RPMI7951 (cell line): ENCODE measurements around the gene PTGS1. TPM values are rescaled to one million over a fixed set of nuclear protein-coding genes. Genes with fewer than 3 reads are reported as not detected.

Source experiments
- DNase-seq: peaks from one replicate; pipeline ENCODE4 v3.0.0-alpha.2; 2012; ENCODE audit warnings: low read depth
- total RNA-seq: library from RNA; depleted of rRNA; stranded (reverse); fragments of >200 nt; shearing (Covaris generic); gene quantifications from 2 replicates; pipeline ENCODE4 v1.2.3, GENCODE V29; 2014

Gene PTGS1
- total RNA-seq, 1 experiment from 2014 or later: 11.5 TPM

DNA sequence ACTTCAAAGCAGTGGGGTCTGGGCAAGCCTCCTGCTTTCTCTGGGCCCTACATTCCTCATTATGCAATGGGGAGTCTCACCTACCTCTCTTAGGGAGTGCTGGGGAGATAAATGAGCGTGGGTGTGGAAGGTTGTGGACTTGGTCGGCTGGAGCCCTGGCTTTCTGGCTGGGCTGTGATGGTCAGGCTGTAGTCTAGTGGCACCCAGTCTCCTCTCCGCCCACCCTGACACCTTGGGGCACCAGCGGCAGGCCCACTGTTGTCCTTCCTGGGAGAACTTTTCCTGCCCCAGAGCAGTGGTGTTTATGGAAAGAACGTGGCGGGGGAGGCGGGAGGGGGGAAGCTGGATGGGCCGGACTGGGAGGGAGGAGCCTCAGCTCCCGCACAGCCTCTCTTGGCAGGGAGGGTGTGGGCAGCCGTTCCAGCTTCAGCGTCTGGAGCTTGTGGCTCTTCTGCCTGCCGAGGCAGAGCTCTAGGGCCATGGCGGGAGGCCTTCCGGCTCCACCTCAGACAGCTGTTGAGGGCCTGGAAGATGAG, 4.1 kb downstream of the PTGS1 start:
- DNase-seq: peak; percentile 74

- DNase-seq: no peak
Measured at GRCh38 chr9:122376796-122377195, 6.0 kb downstream of the PTGS1 start.

DNA sequence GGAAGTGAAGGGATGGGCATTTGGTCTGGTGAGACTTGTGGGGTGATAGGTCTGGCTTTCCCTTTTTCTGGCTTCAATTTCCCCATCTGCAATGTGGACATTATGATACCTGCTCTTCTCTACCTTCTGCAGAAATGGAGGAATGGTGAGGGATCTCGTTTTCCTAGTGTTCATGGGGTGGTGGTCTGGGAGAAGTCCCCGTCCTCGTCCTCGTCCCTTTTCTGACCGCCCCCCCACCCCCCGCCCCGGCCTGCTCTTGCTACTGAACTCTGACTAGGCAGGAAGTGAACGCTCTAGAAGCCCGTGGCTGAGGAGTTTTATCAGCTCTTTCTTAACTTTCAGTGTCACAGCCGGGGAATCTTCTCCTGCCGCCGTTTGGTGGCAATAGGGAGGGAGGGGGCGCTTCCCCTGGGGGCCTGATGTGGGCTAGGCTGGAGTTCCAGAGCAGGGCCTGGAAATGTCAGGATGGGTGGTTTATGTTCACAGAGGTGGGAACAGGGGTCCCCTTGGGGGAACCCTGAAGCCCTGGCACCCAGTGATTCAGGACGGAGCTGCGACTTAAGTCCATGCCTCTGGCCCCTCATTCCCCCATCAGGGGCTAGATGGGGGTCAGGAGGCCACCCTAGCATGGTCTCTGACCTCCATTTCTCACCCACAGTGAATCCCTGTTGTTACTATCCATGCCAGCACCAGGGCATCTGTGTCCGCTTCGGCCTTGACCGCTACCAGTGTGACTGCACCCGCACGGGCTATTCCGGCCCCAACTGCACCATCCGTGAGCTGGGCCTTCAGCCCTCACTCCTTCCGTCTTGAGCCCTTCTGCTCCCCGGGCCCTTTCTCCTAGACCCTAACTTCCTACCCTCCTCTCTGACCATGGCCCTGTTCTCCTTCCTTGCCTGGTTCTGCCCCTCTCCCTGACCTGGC, 6.7 kb downstream of the PTGS1 start:
- no peak for DNase-seq

DNA sequence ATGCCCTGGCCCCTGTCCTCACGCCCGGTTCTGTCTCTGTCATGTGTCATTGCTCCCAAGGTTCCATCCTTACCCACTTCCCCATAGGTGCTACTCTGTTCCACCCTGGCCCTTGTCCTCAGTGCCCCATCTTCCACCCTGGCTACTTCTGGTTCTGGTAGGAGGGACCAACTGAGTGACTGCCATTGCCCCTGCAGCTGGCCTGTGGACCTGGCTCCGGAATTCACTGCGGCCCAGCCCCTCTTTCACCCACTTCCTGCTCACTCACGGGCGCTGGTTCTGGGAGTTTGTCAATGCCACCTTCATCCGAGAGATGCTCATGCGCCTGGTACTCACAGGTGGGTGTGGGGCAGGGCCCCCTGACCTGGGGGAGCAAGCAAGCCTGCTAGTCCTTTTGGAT, 7.4 kb downstream of the PTGS1 start:
- DNase-seq: no peak

- DNase-seq: no peak
Measured at GRCh38 chr9:122379340-122379739, 8.5 kb downstream of the PTGS1 start.

GRCh38 chr9:122380293-122380692, 9.5 kb downstream of the PTGS1 start:
- DNase-seq: no peak

GRCh38 chr9:122381206-122381950, 10.6 kb downstream of the PTGS1 start:
- no peak for DNase-seq

DNA sequence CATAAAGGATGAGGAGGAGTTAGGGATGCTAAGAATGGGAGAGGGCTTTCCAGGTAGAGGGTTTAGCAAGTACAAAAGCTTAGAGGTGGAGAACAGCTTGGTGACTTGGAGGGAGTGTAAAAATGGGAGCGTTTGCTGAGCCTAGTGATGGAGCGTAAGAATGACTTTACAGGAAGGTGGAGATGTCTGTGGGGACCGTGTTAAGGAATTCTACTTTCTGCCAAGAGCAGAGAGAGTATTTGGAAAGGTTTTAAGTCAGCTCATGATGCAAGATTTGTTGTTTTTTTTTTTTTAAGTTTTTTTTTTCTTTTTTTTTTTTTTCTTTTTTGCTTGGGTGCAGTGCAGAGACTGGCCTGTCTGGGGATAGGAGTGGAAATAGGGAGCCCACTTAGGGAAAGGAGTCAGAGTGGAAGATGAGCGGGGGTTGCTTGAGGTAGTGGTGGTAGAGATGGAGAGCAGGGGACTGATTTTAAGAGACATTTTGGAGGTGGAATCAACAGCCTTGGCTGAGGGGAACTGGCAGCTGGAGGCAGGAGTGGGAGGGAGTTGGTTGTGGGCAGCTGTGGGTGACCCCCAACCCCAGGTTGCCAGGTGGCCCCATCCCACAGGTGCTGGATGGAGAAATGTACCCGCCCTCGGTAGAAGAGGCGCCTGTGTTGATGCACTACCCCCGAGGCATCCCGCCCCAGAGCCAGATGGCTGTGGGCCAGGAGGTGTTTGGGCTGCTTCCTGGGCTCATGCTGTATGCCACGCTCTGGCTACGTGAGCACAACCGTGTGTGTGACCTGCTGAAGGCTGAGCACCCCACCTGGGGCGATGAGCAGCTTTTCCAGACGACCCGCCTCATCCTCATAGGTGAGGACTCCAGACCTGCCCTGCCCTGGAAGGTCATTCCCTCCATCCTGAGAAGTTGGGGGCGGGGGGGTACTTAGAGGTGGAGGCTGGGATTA, 12.4 kb downstream of the PTGS1 start:
- DNase-seq: no peak

DNA sequence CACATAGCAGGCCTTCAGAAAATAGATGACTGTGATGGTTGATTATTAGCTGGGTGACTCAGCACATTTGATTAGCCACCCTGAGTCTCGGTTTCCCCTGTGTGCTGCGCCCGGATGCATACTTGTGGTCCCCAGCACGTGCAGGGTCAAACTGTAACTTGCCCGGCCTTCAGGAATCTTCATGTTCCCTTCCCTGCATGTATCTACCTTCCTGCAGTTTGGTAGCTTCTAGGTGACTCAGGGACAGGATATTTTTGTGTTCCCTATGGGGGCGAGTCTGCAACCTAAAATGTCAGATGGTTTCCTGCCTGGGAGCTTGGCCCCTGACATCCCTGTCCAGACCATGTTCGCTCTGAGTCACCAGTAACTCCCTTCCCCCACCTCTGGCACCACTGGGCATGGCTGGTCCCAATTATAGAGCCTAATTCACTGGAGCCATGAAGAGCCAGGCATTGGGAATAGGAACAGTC, 13.2 kb downstream of the PTGS1 start:
- peak; percentile 87 for DNase-seq

- DNase-seq: peak; percentile 40
Measured at GRCh38 chr9:122386311-122386872, 15.6 kb downstream of the PTGS1 start.

- no peak for DNase-seq
Measured at GRCh38 chr9:122387536-122387935, 16.7 kb downstream of the PTGS1 start.

DNA sequence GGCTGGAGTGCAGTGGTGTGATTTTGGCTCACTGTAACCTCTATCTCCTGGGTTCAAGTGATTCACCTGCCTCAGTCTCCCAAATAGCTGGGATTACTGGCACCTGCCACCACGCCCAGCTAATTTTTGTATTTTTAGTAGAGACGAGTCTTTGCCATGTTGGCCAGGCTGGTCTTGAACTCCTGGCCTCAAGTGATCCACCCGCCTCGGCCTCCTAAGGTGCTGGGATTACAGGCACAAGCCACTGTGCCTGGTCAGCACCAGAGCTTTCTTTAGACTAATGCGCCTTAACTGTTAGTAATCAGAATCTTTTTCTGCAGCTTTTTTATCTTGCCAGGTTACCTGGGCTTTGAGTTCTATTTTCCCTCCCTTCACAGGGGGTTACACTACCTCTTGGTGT, 18.4 kb downstream of the PTGS1 start:
- DNase-seq: no peak

DNA sequence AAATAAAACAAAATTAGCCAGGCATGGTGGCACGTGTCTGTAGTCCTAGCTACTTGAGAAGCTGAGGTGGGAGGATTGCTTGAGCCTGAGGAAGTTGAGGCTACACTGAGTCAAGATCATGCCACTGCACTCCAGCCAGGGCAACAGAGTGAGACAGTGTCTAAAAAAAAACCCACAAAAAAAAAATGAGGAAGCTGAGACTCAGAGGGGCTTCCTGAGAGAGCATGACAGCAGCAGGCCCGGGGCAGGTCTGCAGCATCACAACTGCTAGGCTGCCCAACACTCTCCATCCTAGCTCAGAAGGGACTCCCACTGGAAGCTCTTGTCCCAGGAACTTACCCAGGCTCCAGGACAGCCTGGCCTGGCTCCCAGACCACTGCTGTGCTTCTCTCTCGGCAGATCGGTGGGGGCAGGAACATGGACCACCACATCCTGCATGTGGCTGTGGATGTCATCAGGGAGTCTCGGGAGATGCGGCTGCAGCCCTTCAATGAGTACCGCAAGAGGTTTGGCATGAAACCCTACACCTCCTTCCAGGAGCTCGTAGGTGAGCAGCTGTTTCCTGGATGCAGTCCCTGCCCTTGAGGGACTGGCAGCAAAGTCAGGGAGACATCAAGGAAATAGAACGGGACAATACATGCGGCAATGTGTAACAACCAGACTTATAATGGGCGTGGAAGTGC, 19.1 kb downstream of the PTGS1 start:
- DNase-seq: peak; percentile 46

GRCh38 chr9:122392284-122392683, 21.5 kb downstream of the PTGS1 start:
- DNase-seq: no peak

GRCh38 chr9:122392714-122393113, 21.9 kb downstream of the PTGS1 start:
- DNase-seq: no peak

DNA sequence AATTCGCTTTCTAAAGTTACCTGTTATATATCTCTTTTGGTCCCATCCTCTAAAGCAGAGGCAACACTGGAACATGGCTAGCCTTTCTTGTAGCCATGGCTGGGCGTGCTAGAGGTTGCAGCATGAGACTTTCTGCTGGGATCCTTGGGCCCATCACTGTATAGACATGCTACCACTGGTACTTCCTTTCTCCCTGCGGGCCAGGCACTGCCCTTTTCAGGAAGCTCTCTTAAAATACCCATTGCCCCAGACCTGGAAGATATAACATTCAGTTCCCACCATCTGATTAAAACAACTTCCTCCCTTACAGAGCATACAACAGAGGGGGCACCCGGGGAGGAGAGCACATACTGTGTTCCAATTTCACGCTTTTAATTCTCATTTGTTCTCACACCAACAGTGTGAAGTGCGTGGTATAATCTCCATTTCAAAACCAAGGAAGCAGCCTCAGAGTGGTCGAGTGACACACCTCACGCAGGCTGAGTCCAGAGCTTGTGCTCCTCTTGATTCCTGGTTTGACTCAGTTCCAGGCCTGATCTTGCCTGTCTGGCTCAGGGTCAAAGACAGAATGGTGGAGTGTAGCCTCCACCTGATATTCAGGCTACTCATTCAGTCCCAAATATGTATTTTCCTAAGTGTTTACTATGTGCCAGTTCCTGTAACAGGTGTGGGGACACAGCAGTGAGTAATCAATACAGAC, 22.6 kb downstream of the PTGS1 start:
- no peak for DNase-seq

GRCh38 chr9:122394265-122395125, 23.7 kb downstream of the PTGS1 start:
- DNase-seq: peak; percentile 90

DNA sequence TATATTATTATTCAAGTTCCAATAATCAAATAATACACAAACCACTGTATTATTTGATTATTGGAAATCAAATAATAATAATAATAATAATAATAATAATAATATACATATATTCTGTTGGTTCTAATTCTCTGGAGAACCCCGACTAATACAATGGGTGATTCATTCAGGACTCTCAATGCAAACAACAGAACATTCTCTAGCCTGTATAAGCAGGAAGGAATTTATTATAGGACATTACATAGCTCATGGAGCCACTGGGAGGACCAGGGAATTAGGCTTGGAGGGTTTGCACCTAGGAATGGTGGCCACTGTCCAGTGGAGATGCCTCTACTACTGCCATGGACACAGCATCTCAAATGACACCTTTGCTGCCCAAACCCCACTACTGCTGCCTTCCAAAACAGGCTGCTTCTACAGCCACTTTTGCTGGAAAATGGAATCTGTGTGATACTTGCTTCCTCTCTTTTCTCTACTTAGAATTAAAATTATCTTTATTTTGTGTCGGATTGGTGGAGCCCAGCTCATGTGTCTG, 25.9 kb downstream of the PTGS1 start:
- no peak for DNase-seq

DNA sequence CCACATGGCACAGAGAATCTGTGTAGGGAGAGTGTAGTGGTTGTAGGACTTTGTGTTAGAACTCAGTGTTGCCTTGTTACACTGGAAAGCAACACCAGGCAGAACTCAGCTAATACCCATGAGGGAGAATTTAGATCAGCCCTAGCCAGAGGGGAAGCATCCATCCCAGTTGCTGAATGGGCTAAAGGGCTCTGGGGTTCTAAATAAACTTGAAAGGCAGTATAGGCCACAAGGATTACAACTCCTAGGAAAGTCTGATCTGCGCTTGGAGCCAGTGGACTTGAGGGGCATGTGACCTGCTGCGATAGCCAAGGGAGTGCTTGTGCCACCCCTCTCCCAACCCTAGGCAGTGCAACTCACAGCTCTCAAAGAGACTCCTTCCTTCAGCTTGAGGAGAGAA, 26.9 kb downstream of the PTGS1 start:
- no peak for DNase-seq
